Activated CD8-positive, alpha-beta memory T cell treated with anti-CD3 and anti-CD28 coated beads, Interleukin-2, amount 10 ng/mL, durations not matched to agents 7 days and 5 days (primary cell): ENCODE measurements around the gene PSRC1. TPM values are rescaled to one million over a fixed set of nuclear protein-coding genes. Genes with fewer than 3 reads are reported as not detected.
"Not testable (repeated sequence)": the region's sequence is repeated elsewhere in the genome, so short reads cannot be mapped to it uniquely, and the experiment has no call there.

Experiments
- ATAC-seq: fragments of 150-1000 bp; cut with Tn5 transposase; one replicate; pipeline ENCODE4 v1.10.0; 2021; ENCODE audit warnings: moderate library complexity
- CTCF ChIA-PET: fragments of 350-600 bp; sonication (Branson Sonifier 250); formaldehyde crosslinking; loops from one replicate; lab custom pipeline; 2021; ENCODE audit warnings: antibody characterized with exemption; lab: Charles Lee
- DNase-seq: peaks from one replicate; pipeline ENCODE4 v3.0.0-alpha.2; 2020
- H3K27ac Mint-ChIP-seq: one replicate; pipeline ENCODE4 v1.8.0; 2021; ENCODE audit warnings: mild to moderate bottlenecking, mixed read lengths
- H3K27me3 Mint-ChIP-seq: one replicate; pipeline ENCODE4 v1.8.0; 2021; ENCODE audit warnings: mixed read lengths
- H3K36me3 Mint-ChIP-seq: one replicate; pipeline ENCODE4 v1.8.0; 2021; ENCODE audit warnings: mild to moderate bottlenecking, mixed read lengths
- H3K4me1 Mint-ChIP-seq: one replicate; pipeline ENCODE4 v1.8.0; 2021; ENCODE audit warnings: mixed read lengths
- H3K4me3 Mint-ChIP-seq: one replicate; pipeline ENCODE4 v1.8.0; 2021; ENCODE audit warnings: mild to moderate bottlenecking, moderate library complexity, mixed read lengths
- H3K9me3 Mint-ChIP-seq: one replicate; pipeline ENCODE4 v1.8.0; 2022; ENCODE audit warnings: low read depth, mixed read lengths
- total RNA-seq, 2 experiments: library from RNA; stranded (reverse); gene quantifications; one replicate each; pipeline ENCODE4 v1.2.3, GENCODE V29; 2021

The PSRC1 gene
- total RNA-seq, 2 experiments from 2014 or later: 19.6 to 36.1 TPM

GRCh38 chr1:109306832-109307273 lies 23.9 kb upstream of the PSRC1 start, which contains the start of gene MYBPHL:
MYBPHL (minus strand) TSS chr1:109307011; CDS start chr1:109306991, 20 bp downstream.
- no peak within 1 kb of the TSS for H3K4me3 Mint-ChIP-seq
- ATAC-seq (no peak), DNase-seq (no peak)
- peaks cover 9% of the 10 kb centered on the region for H3K27me3 Mint-ChIP-seq
- H3K4me1 Mint-ChIP-seq: no peaks in the 10 kb centered on the region
- no peaks in the 10 kb centered on the region for H3K9me3 Mint-ChIP-seq
- H3K36me3 Mint-ChIP-seq: no peaks in the 10 kb centered on the region
- no peak within 1 kb of the TSS for H3K27ac Mint-ChIP-seq
- CTCF ChIA-PET: interaction anchor here (0.9 kb wide), 1 partner anchor 10 kb away, joined by 3 read pairs; no protein-coding TSS in a partner anchor

- H3K36me3 Mint-ChIP-seq, H3K9me3 Mint-ChIP-seq, H3K27ac Mint-ChIP-seq, H3K4me3 Mint-ChIP-seq, H3K4me1 Mint-ChIP-seq, DNase-seq, H3K27me3 Mint-ChIP-seq, ATAC-seq: not testable (repeated sequence)
- CTCF ChIA-PET: interaction anchor here (0.9 to 1.9 kb wide), 2 partner anchors 9 to 93 kb away, joined by 3 to 6 read pairs; no protein-coding TSS in a partner anchor
Measured at GRCh38 chr1:109305991-109306390, 23.0 kb upstream of the PSRC1 start.

- H3K4me1 Mint-ChIP-seq: no peaks in the 10 kb centered on the region
- ATAC-seq (no peak), DNase-seq (no peak)
- CTCF ChIA-PET: interaction anchor here (1.1 to 1.9 kb wide), 3 partner anchors 27 to 186 kb away, joined by 3 to 6 read pairs (median 5); no protein-coding TSS in a partner anchor
- H3K4me3 Mint-ChIP-seq: no peak overlapping the region
- no peak overlapping the region for H3K27ac Mint-ChIP-seq
- peaks cover 11% of the 10 kb centered on the region for H3K27me3 Mint-ChIP-seq
- H3K36me3 Mint-ChIP-seq: no peaks in the 10 kb centered on the region
- H3K9me3 Mint-ChIP-seq: no peaks in the 10 kb centered on the region
Measured at GRCh38 chr1:109304226-109304920, 21.4 kb upstream of the PSRC1 start.

GRCh38 chr1:109301874-109302273 lies 18.9 kb upstream of the PSRC1 start:
- no peaks in the 10 kb centered on the region for H3K36me3 Mint-ChIP-seq
- CTCF ChIA-PET: no interaction called here
- no peak for DNase-seq

GRCh38 chr1:109300650-109301151 lies 17.8 kb upstream of the PSRC1 start:
- peaks cover 13% of the 10 kb centered on the region for H3K27me3 Mint-ChIP-seq
- H3K36me3 Mint-ChIP-seq: no peaks in the 10 kb centered on the region
- H3K4me3 Mint-ChIP-seq: no peak overlapping the region
- H3K4me1 Mint-ChIP-seq: peaks cover 3% of the 10 kb centered on the region
- CTCF ChIA-PET: no interaction called here
- ATAC-seq: no peak
- DNase-seq: no peak
- no peak overlapping the region for H3K27ac Mint-ChIP-seq
- H3K9me3 Mint-ChIP-seq: no peaks in the 10 kb centered on the region

More at GRCh38 chr1:109301874-109302273, 18.9 kb upstream of the PSRC1 start:
- Mint-ChIP-seq H3K27me3 (peaks cover 11% of the 10 kb centered on the region), H3K4me3 (no peak overlapping the region), H3K9me3 (no peaks in the 10 kb centered on the region), H3K27ac (no peak overlapping the region), H3K4me1 (peaks cover 2% of the 10 kb centered on the region)
- ATAC-seq: no peak

- DNase-seq (no peak), ATAC-seq (no peak)
- CTCF ChIA-PET: no interaction called here
- Mint-ChIP-seq H3K27me3 (peaks cover 22% of the 10 kb centered on the region), H3K4me1 (peaks cover 5% of the 10 kb centered on the region), H3K9me3 (no peaks in the 10 kb centered on the region), H3K36me3 (no peaks in the 10 kb centered on the region), H3K27ac (no peak overlapping the region), H3K4me3 (no peak overlapping the region)
Measured at GRCh38 chr1:109299558-109300343, 16.8 kb upstream of the PSRC1 start.

- H3K27ac Mint-ChIP-seq: no peak overlapping the region
- no peaks in the 10 kb centered on the region for H3K36me3 Mint-ChIP-seq
- H3K27me3 Mint-ChIP-seq: peaks cover 30% of the 10 kb centered on the region
- no peaks in the 10 kb centered on the region for H3K9me3 Mint-ChIP-seq
- DNase-seq (no peak), ATAC-seq (no peak)
- H3K4me3 Mint-ChIP-seq: no peak overlapping the region
- CTCF ChIA-PET: no interaction called here
- peaks cover 5% of the 10 kb centered on the region for H3K4me1 Mint-ChIP-seq
Measured at GRCh38 chr1:109298666-109299557, 16.0 kb upstream of the PSRC1 start.

GRCh38 chr1:109296782-109297181 lies 13.8 kb upstream of the PSRC1 start:
- Mint-ChIP-seq H3K9me3 (no peaks in the 10 kb centered on the region), H3K4me3 (no peak overlapping the region), H3K27me3 (peaks cover 39% of the 10 kb centered on the region), H3K4me1 (peaks cover 5% of the 10 kb centered on the region), H3K36me3 (no peaks in the 10 kb centered on the region), H3K27ac (no peak overlapping the region)
- DNase-seq (no peak), ATAC-seq (no peak)
- CTCF ChIA-PET: interaction anchor here (0.8 to 2.0 kb wide), 3 partner anchors 9 to 237 kb away, joined by 3 to 6 read pairs (median 4); no protein-coding TSS in a partner anchor

- DNase-seq: no peak
- no peak for ATAC-seq
- Mint-ChIP-seq H3K9me3 (no peaks in the 10 kb centered on the region), H3K36me3 (no peaks in the 10 kb centered on the region), H3K27ac (no peak overlapping the region), H3K4me1 (peaks cover 5% of the 10 kb centered on the region), H3K27me3 (peaks cover 40% of the 10 kb centered on the region), H3K4me3 (no peak overlapping the region)
- CTCF ChIA-PET: interaction anchor here (1.3 to 2.0 kb wide), 2 partner anchors 11 to 238 kb away, joined by 4 to 6 read pairs; no protein-coding TSS in a partner anchor
Measured at GRCh38 chr1:109295712-109296415, 12.9 kb upstream of the PSRC1 start.

- Mint-ChIP-seq H3K27ac (no peak overlapping the region), H3K4me3 (no peak overlapping the region), H3K9me3 (no peaks in the 10 kb centered on the region), H3K4me1 (peaks cover 5% of the 10 kb centered on the region), H3K27me3 (peaks cover 35% of the 10 kb centered on the region), H3K36me3 (no peaks in the 10 kb centered on the region)
- CTCF ChIA-PET: no interaction called here
- ATAC-seq (no peak), DNase-seq (no peak)
Measured at GRCh38 chr1:109294481-109294880, 11.5 kb upstream of the PSRC1 start.

GRCh38 chr1:109293026-109293425 lies 10.1 kb upstream of the PSRC1 start:
- DNase-seq: no peak
- Mint-ChIP-seq H3K4me3 (no peak overlapping the region), H3K36me3 (no peaks in the 10 kb centered on the region), H3K9me3 (no peaks in the 10 kb centered on the region), H3K27ac (no peak overlapping the region), H3K4me1 (peaks cover 3% of the 10 kb centered on the region), H3K27me3 (peaks cover 32% of the 10 kb centered on the region)
- no peak for ATAC-seq
- CTCF ChIA-PET: interaction anchor here (1.4 to 1.5 kb wide), 2 partner anchors 15 to 106 kb away, joined by 3 to 4 read pairs; no protein-coding TSS in a partner anchor

- CTCF ChIA-PET: interaction anchor here (1.4 to 1.5 kb wide), 2 partner anchors 15 to 106 kb away, joined by 3 to 4 read pairs; no protein-coding TSS in a partner anchor
- H3K4me3 Mint-ChIP-seq: no peak overlapping the region
- ATAC-seq (no peak), DNase-seq (no peak)
- H3K27ac Mint-ChIP-seq: no peak overlapping the region
- no peaks in the 10 kb centered on the region for H3K9me3 Mint-ChIP-seq
- peaks cover 3% of the 10 kb centered on the region for H3K4me1 Mint-ChIP-seq
- no peaks in the 10 kb centered on the region for H3K36me3 Mint-ChIP-seq
- H3K27me3 Mint-ChIP-seq: peaks cover 32% of the 10 kb centered on the region
Measured at GRCh38 chr1:109292364-109292763, 9.4 kb upstream of the PSRC1 start.
